SU-DHL-6 (cell line): ENCODE results near the gene TAL2.

Source experiments
- H2AFZ ChIP-seq: fragments of 200-600 bp; sonication (generic); 2 replicates; pipeline ENCODE4 v1.6.1; 2014; ENCODE audit warnings: low read depth, mild to moderate bottlenecking, moderate library complexity, mixed read lengths, antibody characterized with exemption, low read length; ENCODE audit not compliant: severe bottlenecking
- H3F3A ChIP-seq: fragments of 200-600 bp; shearing (Covaris generic); 2 replicates; pipeline ENCODE4 v1.6.0; 2016; ENCODE audit warnings: antibody characterized with exemption, mild to moderate bottlenecking; ENCODE audit not compliant: insufficient read depth
- H3K27ac ChIP-seq: fragments of 200-600 bp; sonication (generic); 2 replicates; pipeline ENCODE4 v1.5.1; 2016; ENCODE audit warnings: low read depth, mild to moderate bottlenecking, low read length, moderate library complexity, mixed read lengths
- H3K27me3 ChIP-seq: fragments of 200-600 bp; sonication (generic), shearing (Covaris generic); 2 replicates; pipeline ENCODE4 v1.6.0; 2014; ENCODE audit warnings: mild to moderate bottlenecking, low read length
- H3K36me3 ChIP-seq: fragments of 200-600 bp; sonication (generic); 2 replicates; pipeline ENCODE4 v1.6.1; 2014; ENCODE audit warnings: mild to moderate bottlenecking, low read length, mixed read lengths
- H3K4me2 ChIP-seq: fragments of 300-600, 200-600 bp; shearing (Covaris generic), sonication (generic); 2 replicates; pipeline ENCODE4 v1.6.0; 2014; ENCODE audit warnings: low read length, low read depth, mild to moderate bottlenecking; ENCODE audit not compliant: poor library complexity, severe bottlenecking
- H3K4me3 ChIP-seq: fragments of 200-600 bp; sonication (generic); 2 replicates; pipeline ENCODE4 v1.5.1; 2014; ENCODE audit warnings: antibody characterized with exemption, low read length, mild to moderate bottlenecking, mixed read lengths; ENCODE audit not compliant: insufficient read depth, poor library complexity, severe bottlenecking
- H3K79me2 ChIP-seq: fragments of 200-600 bp; sonication (generic); 2 replicates; pipeline ENCODE4 v1.6.1; 2014; ENCODE audit warnings: mild to moderate bottlenecking, low read length, moderate library complexity; ENCODE audit not compliant: insufficient read depth
- H3K9ac ChIP-seq: fragments of 200-600 bp; sonication (generic); 2 replicates; pipeline ENCODE4 v1.7.0; 2014; ENCODE audit warnings: mild to moderate bottlenecking, low read length
- H3K9me2 ChIP-seq: fragments of 200-600 bp; sonication (generic); replicated peaks from 2 replicates; pipeline ENCODE4 v1.6.1; 2014; ENCODE audit warnings: low read length; ENCODE audit not compliant: insufficient read depth
- H3K9me3 ChIP-seq: fragments of 200-600 bp; sonication (generic); 2 replicates; pipeline ENCODE4 v1.6.1; 2014; ENCODE audit warnings: low read length, mixed read lengths; ENCODE audit not compliant: insufficient read depth
- H4K20me1 ChIP-seq: fragments of 200-600 bp; sonication (generic); 2 replicates; pipeline ENCODE4 v1.6.1; 2014; ENCODE audit warnings: low read depth, mild to moderate bottlenecking, antibody characterized with exemption, low read length, moderate library complexity, mixed read lengths
- CTCF ChIP-seq: fragments of 200-600 bp; sonication (generic); IDR thresholded peaks from one replicate; pipeline ENCODE4 v1.5.1; 2017; ENCODE audit warnings: antibody characterized with exemption, mild to moderate bottlenecking, low read length, moderate library complexity; ENCODE audit not compliant: insufficient read depth, poor library complexity, severe bottlenecking
- EZH2phosphoT487 ChIP-seq: fragments of 200-600 bp; sonication (generic), shearing (Covaris generic); conservative IDR thresholded peaks from 2 replicates; pipeline ENCODE4 v1.6.1; 2018; ENCODE audit warnings: mild to moderate bottlenecking, antibody characterized with exemption, low read length, moderate library complexity, mixed read lengths

The TAL2 gene

GRCh38 chr9:105663914-105664313 lies 1.7 kb downstream of the TAL2 start:
- no peak for TF ChIP-seq CTCF
- TF ChIP-seq EZH2phosphoT487 = no peak
- H3K4me2 ChIP-seq = no peak overlapping the region
- H3K9me3 ChIP-seq = no peaks in the 10 kb centered on the region
- no peak overlapping the region for H3K27ac ChIP-seq
- H2AFZ ChIP-seq = no peak overlapping the region
- no peak overlapping the region for H3K4me3 ChIP-seq
- H3F3A ChIP-seq = no peaks in the 10 kb centered on the region
- H3K9ac ChIP-seq = no peak overlapping the region
- H3K9me2 ChIP-seq = no peaks in the 10 kb centered on the region
- H3K27me3 ChIP-seq = no peaks in the 10 kb centered on the region
- H3K36me3 ChIP-seq = no peaks in the 10 kb centered on the region
- H3K79me2 ChIP-seq = no peaks in the 10 kb centered on the region
- no peaks in the 10 kb centered on the region for H4K20me1 ChIP-seq

- Histone ChIP-seq H2AFZ (no peak overlapping the region), H3K36me3 (no peaks in the 10 kb centered on the region), H4K20me1 (no peaks in the 10 kb centered on the region), H3K4me3 (no peak overlapping the region), H3K4me2 (no peak overlapping the region), H3K9ac (no peak overlapping the region), H3K9me2 (no peaks in the 10 kb centered on the region), H3K9me3 (no peaks in the 10 kb centered on the region), H3K79me2 (no peaks in the 10 kb centered on the region), H3K27me3 (no peaks in the 10 kb centered on the region), H3F3A (no peaks in the 10 kb centered on the region), H3K27ac (no peak overlapping the region)
- TF ChIP-seq CTCF = no peak
- no peak for TF ChIP-seq EZH2phosphoT487
These were observed 5.6 kb downstream of the TAL2 start for GRCh38 chr9:105667867-105668266.

- H3K9me3 ChIP-seq = peaks cover 4% of the 10 kb centered on the region; the same call in 1 of the 2 replicates
- no peak overlapping the region for H3K4me2 ChIP-seq
- 0 out of 2 replicates have a peak, but pooled peaks cover 2% of the 10 kb centered on the region for H3K36me3 ChIP-seq
- no peaks in the 10 kb centered on the region for H3F3A ChIP-seq
- no peak overlapping the region for H3K9ac ChIP-seq
- TF ChIP-seq EZH2phosphoT487 = no peak
- TF ChIP-seq CTCF = no peak
- no peak overlapping the region for H2AFZ ChIP-seq
- no peaks in the 10 kb centered on the region for H3K9me2 ChIP-seq
- H3K27ac ChIP-seq = no peak overlapping the region
- H3K79me2 ChIP-seq = no peaks in the 10 kb centered on the region
- no peaks in the 10 kb centered on the region for H4K20me1 ChIP-seq
- H3K27me3 ChIP-seq = no peaks in the 10 kb centered on the region
- no peak overlapping the region for H3K4me3 ChIP-seq
These were observed 8.1 kb downstream of the TAL2 start for GRCh38 chr9:105670315-105670714.
